ENCODE results near the gene UHRF1. TPM values are rescaled to one million over a fixed set of nuclear protein-coding genes. Genes with fewer than 3 reads are reported as not detected.

Gene UHRF1
- total and polyA plus RNA-seq, 2 of the 13 experiments (the other 11 are each of a cell fraction or from before 2014, with no cell fraction given), result 6.8 to 78.4 TPM

DNA sequence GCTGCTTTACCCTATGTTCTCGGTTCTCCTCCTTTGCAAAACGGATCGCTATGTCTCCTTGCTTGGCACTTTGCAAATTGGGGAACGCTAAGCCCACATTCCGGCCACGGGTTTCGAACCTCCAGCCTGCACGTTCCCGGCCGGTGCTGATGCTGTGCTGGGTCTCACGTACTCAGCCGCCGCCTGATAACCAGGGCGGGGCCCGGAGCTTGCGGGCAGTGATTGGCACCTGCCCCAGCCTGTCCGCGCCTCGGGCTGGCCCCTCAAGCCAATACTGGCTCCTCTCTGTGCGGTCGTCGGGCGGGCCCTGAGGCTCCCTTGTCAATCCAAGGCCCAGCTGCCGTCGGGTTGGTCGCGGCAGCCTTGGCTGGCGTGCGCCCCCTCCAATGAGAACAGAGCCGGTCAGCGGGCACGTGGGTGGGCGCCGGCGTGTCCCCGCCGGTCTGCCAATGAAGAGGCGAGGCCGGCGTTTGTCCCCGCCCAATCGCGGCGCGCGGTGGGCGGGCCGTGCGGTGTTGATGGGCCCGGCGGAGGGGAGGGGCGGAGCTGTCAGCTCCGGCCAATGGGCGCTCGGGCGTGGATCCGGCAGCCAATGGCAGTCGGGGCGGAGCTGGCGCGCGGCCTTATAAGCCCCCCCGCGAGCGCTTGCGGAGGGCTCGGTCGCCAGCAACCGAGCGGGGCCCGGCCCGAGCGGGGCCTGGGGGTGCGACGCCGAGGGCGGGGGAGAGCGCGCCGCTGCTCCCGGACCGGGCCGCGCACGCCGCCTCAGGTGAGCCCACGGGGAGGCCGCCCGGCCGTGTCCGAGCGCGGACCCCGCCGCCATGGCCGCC, 59.4 kb downstream of the UHRF1 start, which contains the start of gene KDM4B (continued):
- TF ChIP-seq PPARG (CRISPR knock-in tag; conservative IDR thresholded peaks at IDR 0.05), result 0 out of 2 replicates have a peak, but pooled peaks have one; percentile 8
- no peak for TF ChIP-seq ZNF629 (CRISPR knock-in tag; conservative IDR thresholded peaks at IDR 0.05)
- TF ChIP-seq ZNF331 (CRISPR knock-in tag; IDR thresholded peaks at IDR 0.05), result no peak
- TF ChIP-seq ZNF382 (CRISPR knock-in tag; IDR thresholded peaks at IDR 0.05; ENCODE audit: borderline replicate concordance), result no peak
- TF ChIP-seq, protein P1, sequence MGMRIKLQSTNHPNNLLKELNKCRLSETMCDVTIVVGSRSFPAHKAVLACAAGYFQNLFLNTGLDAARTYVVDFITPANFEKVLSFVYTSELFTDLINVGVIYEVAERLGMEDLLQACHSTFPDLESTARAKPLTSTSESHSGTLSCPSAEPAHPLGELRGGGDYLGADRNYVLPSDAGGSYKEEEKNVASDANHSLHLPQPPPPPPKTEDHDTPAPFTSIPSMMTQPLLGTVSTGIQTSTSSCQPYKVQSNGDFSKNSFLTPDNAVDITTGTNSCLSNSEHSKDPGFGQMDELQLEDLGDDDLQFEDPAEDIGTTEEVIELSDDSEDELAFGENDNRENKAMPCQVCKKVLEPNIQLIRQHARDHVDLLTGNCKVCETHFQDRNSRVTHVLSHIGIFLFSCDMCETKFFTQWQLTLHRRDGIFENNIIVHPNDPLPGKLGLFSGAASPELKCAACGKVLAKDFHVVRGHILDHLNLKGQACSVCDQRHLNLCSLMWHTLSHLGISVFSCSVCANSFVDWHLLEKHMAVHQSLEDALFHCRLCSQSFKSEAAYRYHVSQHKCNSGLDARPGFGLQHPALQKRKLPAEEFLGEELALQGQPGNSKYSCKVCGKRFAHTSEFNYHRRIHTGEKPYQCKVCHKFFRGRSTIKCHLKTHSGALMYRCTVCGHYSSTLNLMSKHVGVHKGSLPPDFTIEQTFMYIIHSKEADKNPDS (CRISPR knock-in tag; IDR thresholded peaks at IDR 0.05), result no peak
- peak; percentile 43; the same call in 1 of the 2 replicates for TF ChIP-seq TAF1 (CRISPR knock-in tag; IDR thresholded peaks at IDR 0.05)
- TF ChIP-seq ZNF441 (CRISPR knock-in tag; IDR thresholded peaks at IDR 0.05; ENCODE audit: borderline replicate concordance), result peak; percentile 32; the same call in 1 of the 2 replicates
- no peak for TF ChIP-seq ZFP82 (CRISPR knock-in tag; IDR thresholded peaks at IDR 0.05; ENCODE audit: borderline replicate concordance)
- no peak for TF ChIP-seq TP53 (CRISPR knock-in tag; conservative IDR thresholded peaks at IDR 0.05)
- TF ChIP-seq TBL1XR1 (IDR thresholded peaks at IDR 0.05; ENCODE audit: borderline replicate concordance, low read length, partially characterized antibody), result no peak
- TF ChIP-seq ZNF567 (CRISPR knock-in tag; IDR thresholded peaks at IDR 0.05; ENCODE audit: borderline replicate concordance), result no peak; the same call in 1 of the 2 replicates
- peak; percentile 18; the same call in 1 of the 2 replicates for TF ChIP-seq SP5 (CRISPR knock-in tag; IDR thresholded peaks at IDR 0.05; ENCODE audit: borderline replicate concordance, low read depth)
- no peak for TF ChIP-seq ZSCAN25 (CRISPR knock-in tag; IDR thresholded peaks at IDR 0.05)
- TF ChIP-seq, protein P2, sequence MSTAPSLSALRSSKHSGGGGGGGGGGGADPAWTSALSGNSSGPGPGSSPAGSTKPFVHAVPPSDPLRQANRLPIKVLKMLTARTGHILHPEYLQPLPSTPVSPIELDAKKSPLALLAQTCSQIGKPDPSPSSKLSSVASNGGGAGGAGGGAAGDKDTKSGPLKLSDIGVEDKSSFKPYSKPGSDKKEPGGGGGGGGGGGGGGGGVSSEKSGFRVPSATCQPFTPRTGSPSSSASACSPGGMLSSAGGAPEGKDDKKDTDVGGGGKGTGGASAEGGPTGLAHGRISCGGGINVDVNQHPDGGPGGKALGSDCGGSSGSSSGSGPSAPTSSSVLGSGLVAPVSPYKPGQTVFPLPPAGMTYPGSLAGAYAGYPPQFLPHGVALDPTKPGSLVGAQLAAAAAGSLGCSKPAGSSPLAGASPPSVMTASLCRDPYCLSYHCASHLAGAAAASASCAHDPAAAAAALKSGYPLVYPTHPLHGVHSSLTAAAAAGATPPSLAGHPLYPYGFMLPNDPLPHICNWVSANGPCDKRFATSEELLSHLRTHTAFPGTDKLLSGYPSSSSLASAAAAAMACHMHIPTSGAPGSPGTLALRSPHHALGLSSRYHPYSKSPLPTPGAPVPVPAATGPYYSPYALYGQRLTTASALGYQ (CRISPR knock-in tag; IDR thresholded peaks at IDR 0.05), result no peak
- peak; percentile 90 for TF ChIP-seq RAD51 (IDR thresholded peaks at IDR 0.05; ENCODE audit: borderline replicate concordance)
- TF ChIP-seq HCFC1 (IDR thresholded peaks at IDR 0.05; ENCODE audit: low read depth, low read length), result 0 out of 2 replicates have a peak, but pooled peaks have one; percentile 25
- no peak for TF ChIP-seq NONO (IDR thresholded peaks at IDR 0.05)
- no peak for TF ChIP-seq NONO (CRISPR knock-in tag; conservative IDR thresholded peaks at IDR 0.05)
- no peak for TF ChIP-seq ZBTB42 (CRISPR knock-in tag; IDR thresholded peaks at IDR 0.05)
- TF ChIP-seq, protein P3, sequence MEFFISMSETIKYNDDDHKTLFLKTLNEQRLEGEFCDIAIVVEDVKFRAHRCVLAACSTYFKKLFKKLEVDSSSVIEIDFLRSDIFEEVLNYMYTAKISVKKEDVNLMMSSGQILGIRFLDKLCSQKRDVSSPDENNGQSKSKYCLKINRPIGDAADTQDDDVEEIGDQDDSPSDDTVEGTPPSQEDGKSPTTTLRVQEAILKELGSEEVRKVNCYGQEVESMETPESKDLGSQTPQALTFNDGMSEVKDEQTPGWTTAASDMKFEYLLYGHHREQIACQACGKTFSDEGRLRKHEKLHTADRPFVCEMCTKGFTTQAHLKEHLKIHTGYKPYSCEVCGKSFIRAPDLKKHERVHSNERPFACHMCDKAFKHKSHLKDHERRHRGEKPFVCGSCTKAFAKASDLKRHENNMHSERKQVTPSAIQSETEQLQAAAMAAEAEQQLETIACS (CRISPR knock-in tag; IDR thresholded peaks at IDR 0.05), result no peak
- TF ChIP-seq HMGA1 (CRISPR knock-in tag; conservative IDR thresholded peaks at IDR 0.05), result no peak
- TF ChIP-seq KDM2A (CRISPR knock-in tag; IDR thresholded peaks at IDR 0.05; ENCODE audit: borderline replicate concordance, low read depth), result peak; percentile 72
- TF ChIP-seq MTA1 (CRISPR knock-in tag; IDR thresholded peaks at IDR 0.05; ENCODE audit: borderline replicate concordance), result no peak
- no peak for TF ChIP-seq KDM5A (IDR thresholded peaks at IDR 0.05; ENCODE audit: borderline replicate concordance, low read length)
- no peak for TF ChIP-seq SMARCE1 (IDR thresholded peaks at IDR 0.05; ENCODE audit: borderline replicate concordance)
- TF ChIP-seq HNRNPUL1 (IDR thresholded peaks at IDR 0.05; ENCODE audit: low read depth, low read length), result no peak; the same call in 1 of the 2 replicates
- no peak for TF ChIP-seq DNMT1 (CRISPR knock-in tag; IDR thresholded peaks at IDR 0.05)
